Spleen (tissue), 11 donors: ENCODE measurements around the gene NDUFAF8. TPM values are rescaled to one million over a fixed set of nuclear protein-coding genes. Genes with fewer than 3 reads are reported as not detected.

Experiments used
- DNase-seq: peaks from one replicate; pipeline ENCODE4 v3.0.0-alpha.2; 2020
- H3K27ac ChIP-seq, 8 donors: fragments of 200-600 bp; sonication (generic) in 7 of 8; 1 replicate in 4 of 8; 2 replicates in 4 of 8; pipeline versions ENCODE4 v1.5.0 to v1.8.0; 2016 to 2021; ENCODE audit warnings: inconsistent platforms in 4 of 8, mild to moderate bottlenecking in 4 of 8, moderate library complexity in 1 of 8
- H3K27me3 ChIP-seq, 7 donors: fragments of 200-600 bp; sonication (generic) in 6 of 7; replicated peaks in 1 of 7; 1 replicate in 4 of 7; 2 replicates in 3 of 7; pipeline versions ENCODE4 v1.5.0 to v1.8.0; 2016 to 2021; ENCODE audit warnings: inconsistent platforms in 3 of 7, mild to moderate bottlenecking in 1 of 7
- H3K36me3 ChIP-seq, 6 donors: fragments of 200-600 bp; sonication (generic) in 5 of 6; 1 replicate in 4 of 6; 2 replicates in 2 of 6; pipeline versions ENCODE4 v1.5.0 to v1.8.0; 2016 to 2021; ENCODE audit warnings: inconsistent platforms in 2 of 6
- H3K4me1 ChIP-seq, 6 donors: fragments of 200-600 bp; sonication (generic) in 5 of 6; 1 replicate in 3 of 6; 2 replicates in 3 of 6; pipeline versions ENCODE4 v1.5.0 to v1.8.0; 2016 to 2021; ENCODE audit warnings: inconsistent platforms in 3 of 6
- H3K4me3 ChIP-seq, 8 donors: fragments of 200-600 bp; sonication (generic) in 7 of 8; 1 replicate in 4 of 8; 2 replicates in 4 of 8; pipeline versions ENCODE4 v1.5.0 to v1.8.0; 2016 to 2021; ENCODE audit warnings: inconsistent platforms in 4 of 8, mild to moderate bottlenecking in 4 of 8, moderate library complexity in 2 of 8
- H3K9me3 ChIP-seq, 8 donors: fragments of 200-600 bp; sonication (generic) in 7 of 8; 1 replicate in 4 of 8; 2 replicates in 4 of 8; pipeline versions ENCODE4 v1.5.0 to v1.8.0; 2016 to 2021; ENCODE audit warnings: inconsistent platforms in 4 of 8
- POLR2A ChIP-seq, 3 donors: fragments of 450-650 bp; IDR thresholded peaks; one replicate each; pipeline ENCODE4 v1.5.1; 2017; ENCODE audit warnings: antibody characterized with exemption in 3 of 3, mild to moderate bottlenecking in 1 of 3
- POLR2AphosphoS5 ChIP-seq, 3 donors: sonication (generic); formaldehyde crosslinking; IDR thresholded peaks; one replicate each; pipeline ENCODE4 v1.5.1; 2017; ENCODE audit warnings: antibody characterized with exemption in 3 of 3
- WGBS, 5 donors: extraction: QIAGEN DNeasy Blood & Tissue Kit in 3 of 5; methylation state at CpG; one replicate each; pipeline versions ENCODE4 v1.1.5 to v1.1.7; 2013 to 2018; 5-methylcytosine and 5-hydroxymethylcytosine counted together
- intact Hi-C: fragments of 100-400 bp; cut with DNase I; formaldehyde crosslinking; loops from one replicate; pipeline ENCODE4 v1.15.0; 2023; ENCODE audit warnings: low total_unique reads
- polyA plus RNA-seq, 3 donors: library from polyadenylated mRNA; stranded (reverse); fragments of 200-250 nt; gene quantifications; one replicate each; pipeline ENCODE4 v1.2.1, GENCODE V29; 2013
- total RNA-seq, 7 donors: library from RNA; depleted of rRNA in 3 of 7; stranded (reverse); fragments of >200 nt in 3 of 7; fragmentation: NEBNext Ultra II Directional in 4 of 7; extraction: Animal tissue kit (Norgen Biotek cat#: 25700) in 4 of 7; gene quantifications; one replicate each; pipeline versions ENCODE4 v1.1.0 to v1.2.1, GENCODE V29; 2016 to 2021
- TF ChIP-seq, protein P1 (sequence below), 11 experiments: fragments of 200-600 bp in 7 of 11; fragments of 450-650 bp in 4 of 11; sonication (generic) in 4 of 11; IDR thresholded peaks in 8 of 11; conservative IDR thresholded peaks in 3 of 11; 1 replicate in 7 of 11; 2 replicates in 4 of 11; pipeline versions ENCODE4 v1.4.0 to v1.8.0; 2016 to 2021; ENCODE audit warnings: antibody characterized with exemption in 11 of 11, inconsistent platforms in 4 of 11, mild to moderate bottlenecking in 1 of 11
- donor health status: healthy with polysubstance abuse.
- donor health status: DM: no; HTN: no; CAD: no; lungs with moderate emphysema.
- donor health status: DM: no; HTN: no; CAD: no.
- donor health status: Bipolar disorder and iron deficiency.
- donor health status: healthy.
- donor health status: DM: no; HTN: no; CAD: no.
- donor health status: DM: yes; HTN: yes; CAD: no.

Gene NDUFAF8
- total and polyA plus RNA-seq, 10 donors, result 22.0 to 57.6 (median 39.5) TPM

DNA sequence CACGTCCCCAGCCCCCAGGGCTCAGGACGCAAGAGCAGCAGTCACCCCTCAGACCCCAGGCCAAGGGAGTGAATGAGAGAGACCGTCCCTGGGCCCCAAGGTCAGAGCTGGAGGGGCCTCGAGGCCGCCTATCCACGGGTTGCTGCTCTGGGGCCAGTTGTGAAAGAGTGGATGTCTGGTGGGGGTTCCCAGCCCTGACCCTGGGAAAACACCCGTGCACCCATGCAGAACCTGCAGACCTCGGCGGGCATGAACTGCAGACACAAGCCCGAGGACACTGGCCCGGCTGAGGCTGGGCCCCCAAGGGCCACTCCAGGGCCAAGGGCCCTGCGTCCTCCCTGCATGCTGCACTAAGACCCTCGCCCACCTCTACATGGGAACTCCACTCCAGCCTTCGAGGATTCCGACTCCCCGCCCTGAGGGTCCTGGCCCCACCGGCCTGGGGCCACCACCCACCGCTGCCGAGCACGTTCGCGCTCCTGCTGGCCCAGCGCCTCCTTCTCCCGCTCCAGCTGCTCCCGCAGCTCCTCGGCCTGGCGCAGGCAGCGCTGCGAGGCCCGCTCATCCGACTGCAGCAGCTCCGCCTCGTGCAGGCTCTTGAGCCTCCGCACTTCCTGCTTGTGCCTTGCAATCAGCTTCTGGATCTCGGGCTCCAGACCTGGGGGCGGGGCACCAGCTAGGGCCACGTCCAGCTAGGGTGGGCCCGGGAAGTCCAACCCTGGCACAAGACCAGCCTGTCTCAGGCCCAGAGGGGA, 45.5 kb upstream of the NDUFAF8 start:
- no peaks in the 10 kb centered on the region for H3K9me3 ChIP-seq
- peaks cover 5 to 64% (median 46%) of the 10 kb centered on the region in 6 donors for H3K4me1 ChIP-seq
- DNase-seq, result no peak
- TF ChIP-seq POLR2AphosphoS5 (IDR thresholded peaks at IDR 0.05), result peak in 2 of 3 donors; percentile 42 to 77
- TF ChIP-seq POLR2A (IDR thresholded peaks at IDR 0.05), result no peak
- TF ChIP-seq, protein P1, sequence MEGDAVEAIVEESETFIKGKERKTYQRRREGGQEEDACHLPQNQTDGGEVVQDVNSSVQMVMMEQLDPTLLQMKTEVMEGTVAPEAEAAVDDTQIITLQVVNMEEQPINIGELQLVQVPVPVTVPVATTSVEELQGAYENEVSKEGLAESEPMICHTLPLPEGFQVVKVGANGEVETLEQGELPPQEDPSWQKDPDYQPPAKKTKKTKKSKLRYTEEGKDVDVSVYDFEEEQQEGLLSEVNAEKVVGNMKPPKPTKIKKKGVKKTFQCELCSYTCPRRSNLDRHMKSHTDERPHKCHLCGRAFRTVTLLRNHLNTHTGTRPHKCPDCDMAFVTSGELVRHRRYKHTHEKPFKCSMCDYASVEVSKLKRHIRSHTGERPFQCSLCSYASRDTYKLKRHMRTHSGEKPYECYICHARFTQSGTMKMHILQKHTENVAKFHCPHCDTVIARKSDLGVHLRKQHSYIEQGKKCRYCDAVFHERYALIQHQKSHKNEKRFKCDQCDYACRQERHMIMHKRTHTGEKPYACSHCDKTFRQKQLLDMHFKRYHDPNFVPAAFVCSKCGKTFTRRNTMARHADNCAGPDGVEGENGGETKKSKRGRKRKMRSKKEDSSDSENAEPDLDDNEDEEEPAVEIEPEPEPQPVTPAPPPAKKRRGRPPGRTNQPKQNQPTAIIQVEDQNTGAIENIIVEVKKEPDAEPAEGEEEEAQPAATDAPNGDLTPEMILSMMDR (IDR thresholded peaks at IDR 0.05 in 8 of 11, conservative IDR thresholded peaks at IDR 0.05 in 3 of 11), result no peak
- H3K27ac ChIP-seq, result no peak overlapping the region
- intact Hi-C loops, result loop anchor here (10.0 kb wide), 1 partner anchor 49 kb away; no protein-coding TSS in a partner anchor
- no peak overlapping the region for H3K4me3 ChIP-seq
- WGBS, 5 donors, result 70 to 87% (median 81%) methylated on average over 31 to 38 of the region's 38 CpGs
- peaks cover 0 to 98% (median 19%) of the 10 kb centered on the region in 6 donors for H3K36me3 ChIP-seq
- H3K27me3 ChIP-seq, result no peaks in the 10 kb centered on the region

DNA sequence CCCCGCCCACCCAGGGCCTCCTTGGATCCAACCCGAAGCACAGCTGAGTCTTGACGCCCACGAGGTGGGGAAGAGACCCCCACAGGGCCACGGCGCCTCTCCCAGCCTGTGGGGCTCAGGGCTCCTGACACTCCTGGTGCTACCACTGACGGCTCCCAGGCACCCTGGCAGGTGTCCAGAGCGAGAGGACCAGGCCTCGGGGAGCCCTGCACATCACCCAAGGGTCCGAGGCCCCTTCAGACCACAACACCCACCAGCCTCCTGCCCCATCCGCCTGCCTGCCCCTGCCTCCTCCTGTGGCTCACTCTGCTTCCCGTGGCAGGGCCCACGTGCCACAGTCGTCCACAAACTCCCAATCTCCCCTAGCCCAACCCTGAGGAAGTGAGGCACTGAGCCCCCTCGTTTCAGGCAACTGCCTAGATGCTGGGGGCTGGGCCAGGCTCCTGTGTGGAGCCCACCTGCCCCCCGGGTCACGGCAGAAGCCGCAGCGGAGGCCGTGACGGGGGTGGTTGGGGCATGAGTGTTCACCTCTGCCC, 44.8 kb upstream of the NDUFAF8 start:
- TF ChIP-seq, protein P1 (IDR thresholded peaks at IDR 0.05 in 8 of 11, conservative IDR thresholded peaks at IDR 0.05 in 3 of 11), result no peak
- TF ChIP-seq POLR2A (IDR thresholded peaks at IDR 0.05) (no peak), POLR2AphosphoS5 (IDR thresholded peaks at IDR 0.05) (no peak)
- peak overlapping the region in 5 of 8 donors; percentile 39 to 63 (median 56) for H3K27ac ChIP-seq
- no peak overlapping the region for H3K4me3 ChIP-seq
- H3K4me1 ChIP-seq, result peaks cover 5 to 71% (median 52%) of the 10 kb centered on the region in 6 donors
- no peaks in the 10 kb centered on the region for H3K27me3 ChIP-seq
- intact Hi-C loops, result loop anchor here (10.0 kb wide), 1 partner anchor 49 kb away; no protein-coding TSS in a partner anchor
- DNase-seq, result no peak
- 84 to 95% (median 91%) methylated on average over 12 to 21 of the region's 21 CpGs for WGBS, 5 donors
- H3K36me3 ChIP-seq, result peaks cover 0 to 98% (median 21%) of the 10 kb centered on the region in 6 donors
- H3K9me3 ChIP-seq, result no peaks in the 10 kb centered on the region

GRCh38 chr17:81194941-81195901, 43.9 kb upstream of the NDUFAF8 start:
- DNase-seq, result peak; percentile 88
- H3K4me1 ChIP-seq, result peaks cover 5 to 80% (median 62%) of the 10 kb centered on the region in 6 donors
- no peaks in the 10 kb centered on the region for H3K27me3 ChIP-seq
- H3K9me3 ChIP-seq, result no peaks in the 10 kb centered on the region
- H3K4me3 ChIP-seq, result no peak overlapping the region
- 69 to 83% (median 80%) methylated on average over 22 to 37 of the region's 37 CpGs for WGBS, 5 donors
- peak overlapping the region in 6 of 8 donors; percentile 20 to 63 (median 56) for H3K27ac ChIP-seq
- intact Hi-C loops, result loop anchor here (10.0 kb wide), 1 partner anchor 50 kb away; no protein-coding TSS in a partner anchor
- TF ChIP-seq, protein P1 (IDR thresholded peaks at IDR 0.05 in 8 of 11, conservative IDR thresholded peaks at IDR 0.05 in 3 of 11), result no peak
- TF ChIP-seq POLR2AphosphoS5 (IDR thresholded peaks at IDR 0.05), result peak; percentile 40 to 69 (median 60)
- H3K36me3 ChIP-seq, result peaks cover 0 to 98% (median 17%) of the 10 kb centered on the region in 6 donors
